Suprapubic skin (tissue), 4 donors: ENCODE measurements around the gene EME1. TPM values are rescaled to one million over a fixed set of nuclear protein-coding genes. Genes with fewer than 3 reads are reported as not detected.

ENCODE experiments used
- DNase-seq, 2 donors: peaks; one replicate each; pipeline ENCODE4 v3.0.0-alpha.2; 2019; ENCODE audit warnings: low spot score in 2 of 2
- H3K27ac ChIP-seq: fragments of 200-600 bp; sonication (generic); one replicate; pipeline ENCODE4 v1.5.1; 2019
- H3K27me3 ChIP-seq: fragments of 200-600 bp; sonication (generic); one replicate; pipeline ENCODE4 v1.5.1; 2019
- H3K36me3 ChIP-seq: fragments of 200-600 bp; sonication (generic); one replicate; pipeline ENCODE4 v1.5.1; 2019
- H3K4me1 ChIP-seq: fragments of 200-600 bp; sonication (generic); one replicate; pipeline ENCODE4 v1.5.1; 2019
- H3K4me3 ChIP-seq: fragments of 200-600 bp; sonication (generic); one replicate; pipeline ENCODE4 v1.5.1; 2019; ENCODE audit warnings: mild to moderate bottlenecking
- H3K9me3 ChIP-seq: fragments of 200-600 bp; sonication (generic); one replicate; pipeline ENCODE4 v1.5.1; 2019
- CTCF ChIP-seq, 2 donors: fragments of 200-600 bp in 1 of 2; fragments of 450-650 bp in 1 of 2; sonication (generic) in 1 of 2; IDR thresholded peaks; one replicate each; pipeline ENCODE4 v1.5.1; 2016 to 2019; ENCODE audit warnings: antibody characterized with exemption in 2 of 2, mild to moderate bottlenecking in 1 of 2, moderate library complexity in 1 of 2
- EP300 ChIP-seq: sonication (generic); formaldehyde crosslinking; IDR thresholded peaks from one replicate; pipeline ENCODE4 v1.6.1; 2017; ENCODE audit warnings: antibody characterized with exemption
- POLR2A ChIP-seq, 2 donors: fragments of 450-650 bp; IDR thresholded peaks; one replicate each; pipeline ENCODE4 v1.6.1; 2017; ENCODE audit warnings: antibody characterized with exemption in 2 of 2, mild to moderate bottlenecking in 2 of 2, moderate library complexity in 2 of 2
- POLR2AphosphoS5 ChIP-seq, 3 donors: sonication (generic); formaldehyde crosslinking; IDR thresholded peaks; one replicate each; pipeline ENCODE4 v1.6.1; 2017; ENCODE audit warnings: antibody characterized with exemption in 3 of 3
- WGBS: methylation state at CpG from one replicate; pipeline ENCODE4 v1.1.5; 2018; 5-methylcytosine and 5-hydroxymethylcytosine counted together
- total RNA-seq, 4 donors: library from RNA; depleted of rRNA; stranded (reverse); fragments of >200 nt; gene quantifications; one replicate each; pipeline ENCODE4 v1.1.0, GENCODE V29; 2016

Gene EME1
- total RNA-seq, 4 donors from 2014 or later, result 0.39 to 2.5 (median 0.98) TPM

- Histone ChIP-seq H3K4me3 (no peak overlapping the region), H3K4me1 (peaks cover 10% of the 10 kb centered on the region), H3K27ac (no peak overlapping the region), H3K27me3 (no peaks in the 10 kb centered on the region), H3K36me3 (peaks cover 59% of the 10 kb centered on the region), H3K9me3 (no peaks in the 10 kb centered on the region)
- no peak for TF ChIP-seq POLR2A (IDR thresholded peaks at IDR 0.05)
- TF ChIP-seq CTCF (IDR thresholded peaks at IDR 0.05), result no peak
- no peak for TF ChIP-seq EP300
- TF ChIP-seq POLR2AphosphoS5 (IDR thresholded peaks at IDR 0.05), result no peak
- DNase-seq, result peak; percentile 54 to 66
- 88% methylated on average over 13 of the region's 21 CpGs for WGBS
Observed at GRCh38 chr17:50352693-50353599, 20.1 kb upstream of the EME1 start.

- no peak overlapping the region for H3K4me3 ChIP-seq
- peaks cover 3% of the 10 kb centered on the region for H3K4me1 ChIP-seq
- peaks cover 67% of the 10 kb centered on the region for H3K36me3 ChIP-seq
- 94% methylated on average over 22 of the region's 27 CpGs for WGBS
- H3K9me3 ChIP-seq, result no peaks in the 10 kb centered on the region
- H3K27ac ChIP-seq, result no peak overlapping the region
- TF ChIP-seq POLR2A (IDR thresholded peaks at IDR 0.05), result no peak
- TF ChIP-seq EP300, result no peak
- no peak for TF ChIP-seq POLR2AphosphoS5 (IDR thresholded peaks at IDR 0.05)
- TF ChIP-seq CTCF (IDR thresholded peaks at IDR 0.05), result no peak
- peak; percentile 62 to 68 for DNase-seq
- no peaks in the 10 kb centered on the region for H3K27me3 ChIP-seq
Observed at GRCh38 chr17:50353600-50354195, 19.3 kb upstream of the EME1 start.

GRCh38 chr17:50354198-50354597 lies 18.8 kb upstream of the EME1 start:
- Histone ChIP-seq H3K27ac (no peak overlapping the region), H3K4me1 (no peaks in the 10 kb centered on the region), H3K9me3 (no peaks in the 10 kb centered on the region), H3K27me3 (no peaks in the 10 kb centered on the region), H3K4me3 (no peak overlapping the region), H3K36me3 (peaks cover 72% of the 10 kb centered on the region)
- DNase-seq, result peak; percentile 51 to 76
- TF ChIP-seq POLR2A (IDR thresholded peaks at IDR 0.05), result no peak
- TF ChIP-seq POLR2AphosphoS5 (IDR thresholded peaks at IDR 0.05), result no peak
- no peak for TF ChIP-seq EP300
- TF ChIP-seq CTCF (IDR thresholded peaks at IDR 0.05), result no peak
- 91% methylated on average over 15 of the region's 15 CpGs for WGBS

GRCh38 chr17:50354776-50355175 lies 18.3 kb upstream of the EME1 start:
- 87% methylated on average over 11 of the region's 13 CpGs for WGBS
- Histone ChIP-seq H3K27ac (no peak overlapping the region), H3K4me3 (no peak overlapping the region), H3K9me3 (no peaks in the 10 kb centered on the region), H3K27me3 (no peaks in the 10 kb centered on the region), H3K4me1 (no peaks in the 10 kb centered on the region), H3K36me3 (peaks cover 77% of the 10 kb centered on the region)
- DNase-seq, result peak; percentile 64 to 79
- no peak for TF ChIP-seq POLR2AphosphoS5 (IDR thresholded peaks at IDR 0.05)
- no peak for TF ChIP-seq CTCF (IDR thresholded peaks at IDR 0.05)
- TF ChIP-seq EP300, result no peak
- no peak for TF ChIP-seq POLR2A (IDR thresholded peaks at IDR 0.05)

GRCh38 chr17:50355336-50355700 lies 17.7 kb upstream of the EME1 start:
- no peak overlapping the region for H3K4me3 ChIP-seq
- 81% methylated on average over 4 of the region's 4 CpGs for WGBS
- TF ChIP-seq EP300 (no peak), CTCF (IDR thresholded peaks at IDR 0.05) (no peak), POLR2A (IDR thresholded peaks at IDR 0.05) (no peak), POLR2AphosphoS5 (IDR thresholded peaks at IDR 0.05) (no peak)
- DNase-seq, result peak in 1 of 2 donors; percentile 73
- no peaks in the 10 kb centered on the region for H3K9me3 ChIP-seq
- peaks cover 83% of the 10 kb centered on the region for H3K36me3 ChIP-seq
- H3K27ac ChIP-seq, result no peak overlapping the region
- H3K4me1 ChIP-seq, result no peaks in the 10 kb centered on the region
- no peaks in the 10 kb centered on the region for H3K27me3 ChIP-seq
